ENCODE results near the gene ACBD3.

ACBD3 gene

DNA sequence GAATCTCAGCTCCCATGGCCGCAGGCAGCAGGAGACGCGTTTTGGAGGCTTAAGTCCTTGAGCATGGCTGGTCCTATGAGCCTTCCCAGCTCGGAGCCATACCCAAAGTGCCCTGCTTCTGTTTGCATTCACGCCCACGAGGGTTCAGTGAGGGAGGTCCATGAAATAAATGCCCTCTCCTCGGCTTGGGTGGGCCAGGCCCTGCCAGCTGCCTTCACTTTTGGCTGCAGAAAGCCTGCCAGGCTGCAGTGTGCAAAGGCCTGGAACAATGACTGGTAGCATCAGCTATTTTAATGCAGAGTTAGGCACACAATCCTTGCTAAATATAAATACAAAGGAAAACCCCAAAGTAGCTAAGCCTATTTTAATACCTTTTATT lies 74.7 kb downstream of the ACBD3 start:
- no peak for DNase-seq (ENCODE audit: low read depth in 2 of 2)

DNA sequence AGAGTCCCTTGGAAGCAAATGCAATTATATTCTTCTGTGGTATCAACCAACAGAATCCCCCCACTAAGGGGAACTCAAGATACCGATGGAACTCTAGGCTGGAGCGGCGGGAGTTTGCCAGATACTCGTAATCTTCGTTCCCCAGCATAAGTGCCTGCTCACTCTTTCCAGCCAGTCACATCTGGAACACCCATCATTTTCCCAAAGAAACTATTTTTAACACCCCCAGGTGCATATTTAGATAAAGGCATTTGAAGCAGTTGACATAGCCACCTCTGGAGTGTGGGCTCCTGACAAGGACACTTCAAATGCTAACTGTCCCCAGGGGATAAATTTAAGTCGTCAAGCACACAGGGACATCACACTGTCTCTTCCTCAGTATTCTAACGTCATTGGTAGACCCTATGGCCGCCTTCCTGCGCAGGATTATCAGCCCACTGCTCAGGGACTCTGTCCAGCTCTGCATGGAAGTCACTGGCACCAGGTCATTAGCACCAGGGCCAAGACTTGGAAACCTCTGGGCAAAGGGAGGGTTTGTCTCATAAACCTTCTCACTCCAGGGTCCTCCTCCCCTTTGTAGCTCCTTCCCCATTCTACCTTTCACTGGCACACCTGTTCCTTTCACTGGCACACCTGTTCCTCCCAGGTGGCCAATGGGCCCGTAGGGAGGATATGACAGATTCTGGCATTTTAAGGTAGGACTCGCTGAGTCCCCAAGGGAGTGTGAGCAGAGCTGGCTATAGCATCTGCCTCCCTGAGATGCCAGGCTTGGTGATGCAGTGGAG lies 75.3 kb downstream of the ACBD3 start:
- DNase-seq (ENCODE audit: low read depth in 2 of 2): no peak

DNA sequence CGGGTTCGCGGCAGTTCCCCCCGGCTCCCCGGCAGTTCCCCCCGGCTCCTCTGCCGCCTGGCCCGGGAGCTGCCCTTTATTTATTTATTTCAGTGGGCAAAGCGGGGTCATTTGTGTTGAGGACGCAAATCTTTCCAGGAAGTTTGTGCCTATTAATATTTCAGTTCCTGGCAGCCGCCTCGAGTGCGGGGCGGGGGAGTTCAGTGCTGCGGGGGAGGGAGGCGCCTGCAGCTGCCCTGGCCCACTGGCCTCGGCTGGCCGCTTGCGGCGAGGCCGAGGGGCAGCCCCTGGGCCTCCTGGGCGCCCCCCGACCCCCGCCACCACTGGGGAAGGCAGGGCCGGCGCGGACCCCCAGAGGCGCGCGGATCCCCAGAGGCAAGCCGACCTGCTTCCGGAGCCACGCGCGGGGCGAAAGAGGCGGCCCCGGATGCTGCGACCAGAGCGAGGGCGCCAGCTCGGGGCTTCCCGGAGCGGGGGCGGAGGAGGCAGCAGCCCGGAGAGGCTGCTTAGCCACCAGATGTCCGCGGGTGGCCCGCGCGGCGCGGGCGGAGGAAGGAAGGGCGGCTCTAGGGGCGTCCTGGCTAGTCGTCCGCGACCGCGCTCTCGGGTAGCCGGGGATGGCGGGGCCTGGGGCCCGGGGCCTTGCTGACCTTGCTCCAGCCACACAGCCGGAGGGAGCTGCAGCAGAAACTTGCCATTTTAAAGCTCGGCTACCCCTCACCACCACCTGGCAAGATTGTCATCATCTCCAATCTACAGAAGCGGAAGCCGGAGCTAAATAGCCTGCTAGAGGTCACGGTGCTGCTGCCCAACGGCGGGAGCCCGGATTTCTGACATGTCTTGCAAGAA lies 76.1 kb downstream of the ACBD3 start:
- peak in 1 of 2 donors; percentile 57 for DNase-seq (ENCODE audit: low read depth in 2 of 2)

DNA sequence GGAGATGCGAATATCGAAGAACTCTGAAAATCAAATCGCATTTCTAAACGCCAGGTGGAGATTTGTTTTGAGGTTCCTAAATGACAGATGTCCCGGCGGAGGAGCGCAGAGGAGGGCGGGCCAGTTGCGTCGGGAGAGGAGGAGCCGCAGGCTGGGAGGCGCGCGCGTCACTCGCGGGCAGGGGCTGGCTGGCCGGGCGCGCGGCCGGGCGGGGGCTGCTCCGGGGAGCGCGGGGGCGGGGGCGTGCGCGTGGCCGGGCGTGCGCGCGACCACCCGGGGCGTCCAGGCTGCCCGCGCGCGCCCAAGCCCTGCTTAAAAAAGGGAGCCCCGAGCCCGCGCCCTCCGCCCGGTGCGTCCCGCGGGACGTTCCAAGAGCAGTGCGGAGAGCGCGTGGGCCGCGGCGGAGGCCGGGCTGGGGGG lies 76.7 kb downstream of the ACBD3 start:
- peak; percentile 62 to 79 for DNase-seq (ENCODE audit: low read depth in 2 of 2)

DNA sequence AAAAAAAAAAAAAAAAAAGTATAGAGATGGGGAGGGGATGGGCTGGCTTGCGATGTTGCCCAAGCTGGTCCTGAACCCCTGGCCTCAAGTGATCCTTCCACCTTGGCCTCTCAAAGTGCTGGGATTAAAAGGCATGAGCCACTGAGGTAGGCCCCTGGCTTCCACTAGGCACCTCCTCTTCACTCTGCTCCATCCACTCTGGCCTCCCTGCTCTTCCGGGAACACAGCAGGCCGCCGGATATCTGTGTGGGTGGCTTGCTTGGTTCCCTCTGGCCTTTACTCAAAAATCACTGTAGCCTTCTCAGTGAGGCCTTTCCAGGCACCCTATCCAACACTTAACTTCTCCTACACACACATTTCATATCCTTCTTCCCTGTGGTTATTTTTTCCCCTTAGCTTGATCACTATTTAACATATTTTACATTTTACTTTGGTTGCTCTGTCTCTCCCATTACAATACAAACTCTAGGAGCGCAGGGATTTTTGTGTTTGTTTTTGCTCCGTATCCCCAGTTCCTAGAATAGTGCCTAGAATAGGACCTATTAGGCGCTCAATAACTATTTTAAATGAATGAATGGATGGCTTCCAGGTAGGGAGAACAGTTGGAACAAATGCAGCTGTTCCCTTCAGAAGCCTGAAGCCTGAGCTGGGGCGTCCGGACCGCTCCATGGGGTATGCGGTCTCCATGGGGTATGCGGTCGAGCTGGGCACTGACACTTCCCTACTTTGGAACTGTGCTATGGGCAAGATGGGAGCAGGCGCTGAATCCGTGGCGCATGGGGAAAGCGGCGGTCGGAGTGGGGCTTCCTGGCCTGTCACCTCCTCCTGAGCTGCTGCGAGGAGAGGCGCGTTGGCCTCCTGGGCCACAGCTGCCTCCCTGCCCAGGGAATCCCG lies 77.4 kb downstream of the ACBD3 start:
- DNase-seq (ENCODE audit: low read depth in 2 of 2): no peak

DNA sequence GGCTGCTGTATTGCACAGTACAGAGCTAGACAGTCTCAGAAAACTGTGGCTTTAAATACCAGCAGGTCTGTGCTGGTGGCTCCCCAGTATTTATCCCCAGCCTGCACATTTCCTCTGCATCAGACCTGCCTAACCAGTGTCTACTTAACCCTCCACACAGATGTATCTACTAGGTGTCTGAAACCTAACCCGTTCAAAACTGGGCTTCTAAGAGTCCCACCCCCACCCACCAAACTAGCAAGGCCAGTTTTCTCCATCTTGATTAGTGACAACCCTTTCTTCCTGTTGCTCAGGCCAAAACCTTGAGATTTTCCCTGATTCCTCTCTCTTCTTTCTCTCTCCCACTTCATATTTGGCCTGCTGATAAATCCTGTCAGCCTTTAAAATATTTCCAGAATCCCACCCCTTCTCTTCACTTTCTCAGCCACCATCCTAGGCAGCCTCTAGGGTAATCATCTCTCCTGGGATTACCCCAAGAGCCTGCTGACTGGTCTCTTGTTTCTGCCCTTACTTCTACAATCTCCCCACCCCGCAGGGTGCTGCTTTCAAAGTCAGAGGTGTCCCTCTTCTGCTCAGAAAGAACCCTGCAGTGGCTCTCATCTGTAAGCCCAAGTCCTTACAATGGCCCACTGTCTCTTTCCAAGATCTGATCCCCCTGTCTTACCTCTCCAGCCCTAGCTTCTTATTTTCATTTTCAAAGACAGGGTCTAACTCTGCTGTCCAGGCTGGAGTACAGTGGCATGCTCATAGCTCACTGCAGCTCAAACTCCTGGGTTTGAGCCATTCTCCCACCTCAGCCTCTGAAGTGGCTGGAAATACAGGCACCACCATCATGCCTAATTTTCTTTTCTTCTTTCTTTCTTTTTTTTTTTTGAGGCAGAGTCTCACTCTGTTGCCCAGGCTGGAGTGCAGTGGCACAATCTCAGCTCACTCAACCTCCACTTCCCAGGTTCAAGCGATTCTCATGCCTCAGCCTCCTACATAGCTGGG lies 78.8 kb downstream of the ACBD3 start:
- no peak for DNase-seq (ENCODE audit: low read depth in 2 of 2)

DNA sequence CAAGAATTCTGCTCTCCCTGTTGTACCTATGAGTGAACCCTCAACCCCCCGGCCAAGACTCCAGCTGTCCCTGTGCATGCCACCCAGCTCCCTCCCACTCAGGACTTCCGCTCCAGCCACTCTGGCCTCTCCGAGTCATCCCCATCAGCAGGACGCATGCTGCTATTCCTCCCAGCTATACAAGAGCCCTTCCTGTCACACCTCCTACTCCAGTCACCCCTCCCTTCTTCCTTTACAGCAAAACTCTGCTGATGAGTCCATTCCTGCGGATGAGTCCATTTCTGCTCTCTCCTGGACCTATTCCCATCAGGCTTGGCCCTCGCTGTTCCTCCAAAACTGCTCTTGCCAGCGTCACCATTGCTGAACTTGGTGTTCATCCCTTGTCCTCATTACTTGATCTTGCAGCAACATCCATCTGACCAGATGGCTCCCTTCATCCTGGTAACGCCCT lies 81.8 kb downstream of the ACBD3 start:
- DNase-seq (ENCODE audit: low read depth in 2 of 2): no peak

DNA sequence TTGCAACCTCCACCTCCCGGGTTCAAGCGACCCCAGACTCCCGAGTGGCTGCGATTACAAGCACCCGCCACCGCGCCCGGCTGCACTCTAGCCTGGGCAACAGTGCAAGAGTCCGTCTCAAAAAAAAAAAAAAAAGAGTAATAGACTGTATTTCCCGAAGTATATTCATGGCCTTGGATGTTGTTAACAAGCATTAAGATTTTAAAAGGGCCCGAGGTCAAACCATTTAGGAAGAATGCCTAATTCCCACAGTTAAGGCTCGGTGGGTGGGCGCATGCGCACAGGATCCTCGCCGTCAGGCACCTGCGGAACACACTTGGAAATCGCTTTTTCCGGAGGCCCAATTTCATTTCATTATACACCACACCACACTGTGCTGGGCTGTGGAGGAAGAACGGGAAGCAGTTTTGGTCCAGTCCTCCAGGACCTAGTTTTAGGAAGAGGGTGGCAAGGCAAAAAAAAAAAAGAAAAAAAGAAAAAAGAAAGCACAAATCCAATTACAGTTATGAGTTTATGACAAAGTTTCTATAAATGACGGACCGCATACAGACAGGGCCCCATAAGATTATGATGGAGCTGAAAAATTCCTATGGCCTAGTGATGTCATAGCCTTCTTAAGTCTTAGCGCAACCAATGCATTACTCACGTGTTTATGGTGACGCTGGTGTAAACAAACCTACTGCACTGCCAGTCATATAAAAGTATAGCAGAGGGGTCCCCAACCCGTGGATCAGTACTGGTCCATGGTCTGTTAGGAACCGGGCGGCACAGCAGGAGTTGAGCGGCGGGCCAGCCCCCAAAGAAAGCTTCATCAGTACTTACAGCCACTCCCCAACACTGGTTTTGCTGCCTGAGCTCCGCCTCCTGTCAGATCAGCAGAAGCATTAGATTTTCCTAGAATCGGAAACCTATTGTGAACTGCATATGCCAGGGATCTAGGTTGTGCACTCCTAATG lies 85.8 kb downstream of the ACBD3 start:
- no peak for DNase-seq (ENCODE audit: low read depth in 2 of 2)

DNA sequence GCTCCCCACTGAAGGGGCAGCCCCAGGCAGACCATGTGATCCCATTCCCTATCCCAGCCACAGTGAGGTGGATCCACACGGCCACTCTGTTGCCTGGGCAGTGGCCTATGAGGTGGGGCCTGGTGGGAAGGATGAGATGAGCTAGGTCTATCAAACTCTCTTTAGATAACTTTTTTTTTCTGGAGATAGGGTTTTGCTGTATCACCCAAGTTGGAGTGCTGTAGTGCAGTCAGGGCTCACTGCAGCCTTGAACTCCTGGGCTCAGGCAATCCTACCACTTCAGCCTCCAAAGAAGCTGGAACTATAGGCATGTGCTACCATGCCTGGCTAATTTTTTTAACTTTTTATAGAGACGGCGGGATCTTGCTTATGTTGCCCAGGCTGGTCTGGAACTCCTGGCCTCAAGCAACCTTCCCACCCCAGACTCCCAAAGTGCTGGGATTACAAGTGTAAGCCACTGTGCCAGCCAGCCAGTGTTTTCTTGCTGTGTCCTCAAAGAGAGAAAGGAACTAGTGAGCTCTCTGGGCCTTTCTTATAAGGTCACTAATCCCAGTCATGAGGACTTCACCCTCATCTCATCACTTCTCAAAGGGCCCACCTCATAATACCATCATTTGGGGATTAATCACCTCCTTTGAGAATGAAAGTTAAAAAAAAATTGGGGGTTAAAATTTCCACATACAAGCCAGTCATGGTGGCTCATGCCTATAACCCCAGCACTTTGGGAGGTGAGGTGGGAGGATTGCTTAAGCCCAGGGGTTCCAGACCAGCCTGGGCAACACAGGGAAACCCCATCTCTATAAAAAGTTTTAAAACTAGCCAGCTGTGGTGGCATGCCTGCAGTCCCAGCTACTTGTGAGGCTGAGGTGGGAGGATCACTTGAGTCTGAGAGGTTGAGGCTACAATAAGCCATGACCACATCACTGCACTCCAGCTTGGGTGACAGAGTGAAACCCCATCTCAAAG lies 87.4 kb downstream of the ACBD3 start:
- DNase-seq (ENCODE audit: low read depth in 2 of 2): no peak

DNA sequence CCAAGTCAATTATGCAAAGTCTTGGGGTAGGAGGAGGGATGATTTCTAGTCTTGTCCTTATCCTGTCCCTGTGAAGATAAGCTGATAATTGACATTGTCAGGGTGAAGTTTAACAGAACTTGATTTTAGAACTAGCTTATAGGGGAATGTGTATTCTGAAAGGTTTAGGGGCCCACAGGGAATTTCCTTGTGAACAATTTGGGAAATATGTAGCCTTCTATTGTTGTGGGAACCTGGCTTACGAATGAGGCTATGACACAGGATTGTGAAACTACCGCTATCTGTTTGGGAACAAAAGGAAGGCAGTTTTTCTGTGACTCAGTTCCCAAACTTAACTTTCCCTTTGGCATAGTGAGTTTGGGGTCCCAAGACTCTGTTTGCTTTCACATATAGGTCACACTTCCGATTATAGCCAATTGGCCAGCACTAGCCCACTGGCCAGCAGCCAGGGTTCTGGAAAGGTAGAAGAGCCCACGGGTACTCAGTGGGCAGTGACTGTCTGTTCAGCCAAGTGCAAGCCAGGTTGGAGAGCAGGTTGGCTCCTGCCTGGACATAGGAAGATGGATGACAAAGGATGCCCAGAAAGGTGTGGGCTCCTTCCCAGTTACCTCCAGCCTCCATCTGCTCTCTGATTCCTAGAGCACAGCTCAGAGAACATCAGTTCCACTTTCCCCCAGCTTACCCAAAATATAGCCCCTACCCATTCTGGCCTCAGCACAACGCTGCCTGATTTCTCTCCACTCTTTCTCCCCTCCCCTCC lies 88.5 kb downstream of the ACBD3 start:
- no peak for DNase-seq (ENCODE audit: low read depth in 2 of 2)

DNA sequence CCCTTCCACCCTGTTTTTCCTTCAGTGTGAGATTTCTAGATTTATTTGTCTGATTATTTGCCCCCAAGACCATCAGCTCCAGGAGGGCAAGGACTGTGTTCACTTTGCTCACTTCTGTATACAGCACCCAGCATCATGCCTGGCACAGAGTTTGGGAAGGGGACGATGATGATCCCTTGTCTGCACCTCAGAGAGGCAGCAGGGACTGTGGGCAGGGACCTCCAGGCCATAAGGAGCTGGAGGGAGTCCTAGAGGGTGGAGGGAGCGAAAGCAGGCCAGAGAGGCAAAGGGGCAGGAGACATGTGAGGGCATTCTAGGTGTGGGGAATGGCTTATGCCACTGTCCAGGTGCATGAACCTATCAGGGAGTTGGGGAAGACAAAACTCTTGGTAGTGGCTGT lies 91.3 kb downstream of the ACBD3 start:
- no peak for DNase-seq (ENCODE audit: low read depth in 2 of 2)

All from stimulated activated CD4-positive, alpha-beta T cell treated with anti-CD3 and anti-CD28 coated beads, Interleukin-15, amount 100 ng/mL, for 48 hours (primary cell).